Measurements from ENCODE around the gene GFRA1.
"Not testable (repeated sequence)": the region's sequence is repeated elsewhere in the genome, so short reads cannot be mapped to it uniquely, and the experiment has no call there.

The GFRA1 gene

DNA sequence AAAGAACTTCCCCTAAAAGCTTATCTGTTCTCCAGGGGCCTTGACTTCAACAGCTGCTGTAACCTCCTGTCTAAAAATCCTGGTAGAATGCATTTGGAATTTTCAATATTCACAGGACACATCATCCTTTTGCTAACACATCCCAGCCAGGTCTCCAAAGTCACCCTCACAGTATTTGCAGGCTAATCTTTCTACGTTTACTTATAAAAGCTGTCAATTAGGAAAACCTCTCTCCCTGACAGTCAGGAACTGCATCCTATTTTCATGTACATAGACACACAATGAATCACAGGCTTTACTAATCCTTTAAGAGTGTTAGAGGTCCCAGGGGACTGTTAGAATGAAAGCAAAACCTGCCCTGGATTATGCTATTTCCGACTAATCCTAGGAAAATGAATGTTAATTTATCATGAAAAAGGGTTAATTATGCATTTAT lies 102.2 kb downstream of the GFRA1 start:
- Histone ChIP-seq H3K4me3 (no peak overlapping the region), H3K27ac (no peak overlapping the region)

DNA sequence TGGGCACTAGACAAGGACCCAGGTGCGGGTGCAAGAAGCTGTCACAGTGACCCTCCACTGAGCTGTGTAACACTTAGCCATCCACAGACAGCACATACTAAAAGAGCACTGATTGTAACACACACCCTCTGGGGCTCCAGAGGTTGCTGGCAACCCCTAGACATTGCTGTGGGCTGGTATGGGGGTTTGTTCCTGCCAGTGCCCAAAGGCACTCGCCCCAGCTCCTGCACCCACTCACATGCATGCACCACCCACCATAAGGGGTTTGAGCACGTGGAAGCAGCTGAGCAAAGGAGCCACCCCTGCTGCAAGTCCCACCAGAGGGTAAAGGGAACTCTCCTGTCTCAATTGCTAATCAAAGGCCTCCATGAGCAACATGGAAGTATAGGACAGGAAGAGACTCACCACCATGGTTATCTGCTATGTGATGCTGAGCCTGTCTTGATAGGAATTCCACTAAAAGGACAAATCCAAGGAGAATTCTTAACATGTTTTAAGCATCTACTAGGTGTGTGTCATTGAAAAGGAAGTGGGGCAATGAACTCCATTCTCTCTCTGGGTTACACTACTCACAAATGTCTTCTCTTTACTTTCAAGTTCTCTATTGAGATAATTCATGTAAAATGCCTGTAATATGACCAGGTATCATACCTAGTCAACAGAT lies 103.1 kb downstream of the GFRA1 start:
- H3K27ac ChIP-seq: no peak overlapping the region
- no peak overlapping the region for H3K4me3 ChIP-seq

DNA sequence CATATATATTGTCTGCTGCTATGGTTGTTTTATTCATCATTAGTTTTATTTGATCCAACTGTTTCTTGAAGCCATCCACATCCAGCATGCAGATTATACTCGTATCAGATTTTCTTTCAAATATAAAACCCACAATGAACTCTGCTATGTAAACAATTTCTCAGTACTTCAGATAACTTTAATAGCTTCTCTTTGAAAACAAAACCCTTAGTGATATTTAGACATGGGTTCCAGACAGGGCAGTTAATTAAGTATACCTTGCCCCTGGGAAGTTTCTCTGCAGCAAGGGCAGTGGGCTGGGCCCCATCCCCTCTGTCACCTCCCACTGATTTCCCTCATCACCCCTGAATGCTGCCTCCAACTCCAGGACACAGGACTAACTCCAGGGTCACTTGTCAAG lies 104.3 kb downstream of the GFRA1 start:
- Histone ChIP-seq H3K4me3 (no peak overlapping the region), H3K27ac (no peak overlapping the region)

DNA sequence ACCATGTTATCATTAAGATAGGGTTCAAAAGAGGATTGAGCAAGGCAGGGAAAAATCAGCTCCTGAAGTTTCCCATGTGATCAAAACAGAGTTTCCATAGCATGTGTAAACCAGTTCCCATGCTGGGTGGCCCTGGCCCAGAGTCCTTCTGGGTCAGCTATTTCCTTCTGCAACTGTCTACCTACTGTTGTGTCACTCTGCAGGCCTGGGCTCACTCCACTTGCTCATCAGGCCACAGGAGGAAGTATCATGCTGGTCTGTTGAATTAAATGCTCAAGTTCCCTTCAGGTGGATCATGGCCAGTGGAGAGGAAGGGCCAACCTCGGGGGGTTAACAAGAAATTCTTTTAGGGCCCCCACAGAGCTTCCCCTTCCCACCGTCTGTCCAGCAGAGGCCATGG lies 104.7 kb downstream of the GFRA1 start:
- no peak overlapping the region for H3K4me3 ChIP-seq
- H3K27ac ChIP-seq: no peak overlapping the region

DNA sequence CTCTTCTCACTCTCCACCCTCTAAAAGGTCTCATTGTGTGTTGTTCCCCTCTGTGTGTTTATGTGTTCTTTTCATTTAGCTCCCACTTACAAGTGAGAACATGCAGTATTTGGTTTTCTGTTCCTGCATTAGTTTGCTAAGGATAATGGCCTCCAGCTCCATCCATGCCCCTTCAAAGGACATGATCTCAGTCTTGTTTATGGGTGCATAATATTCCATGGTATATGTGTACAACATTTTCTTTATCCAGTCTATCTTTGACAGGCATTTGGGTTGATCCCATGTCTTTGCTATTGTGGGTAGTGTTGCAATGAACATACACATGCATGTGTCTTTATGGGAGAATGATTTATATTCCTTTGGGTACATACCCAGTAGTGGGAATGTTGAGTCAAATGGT lies 107.1 kb downstream of the GFRA1 start:
- H3K27ac ChIP-seq, H3K4me3 ChIP-seq: not testable (repeated sequence)

DNA sequence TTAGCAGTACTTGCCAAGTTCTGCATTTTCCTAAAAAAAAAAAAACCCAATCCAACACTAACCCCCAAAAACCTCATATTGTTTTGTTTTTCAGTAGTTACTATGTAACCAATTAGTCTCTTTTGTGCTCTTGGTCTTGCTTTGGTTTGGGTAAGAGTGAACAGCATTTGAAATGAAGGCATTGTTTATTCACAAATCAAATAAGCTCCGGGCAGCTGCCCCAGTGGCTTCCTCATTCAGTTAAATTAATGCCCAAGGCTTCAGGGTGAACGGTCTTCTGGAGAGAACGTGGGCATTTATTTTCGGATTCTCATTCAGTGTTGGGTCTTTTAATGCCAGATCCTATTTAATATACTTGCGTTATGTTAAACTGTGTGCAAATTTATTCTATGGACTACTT lies 108.7 kb downstream of the GFRA1 start:
- no peak overlapping the region for H3K4me3 ChIP-seq
- no peak overlapping the region for H3K27ac ChIP-seq

DNA sequence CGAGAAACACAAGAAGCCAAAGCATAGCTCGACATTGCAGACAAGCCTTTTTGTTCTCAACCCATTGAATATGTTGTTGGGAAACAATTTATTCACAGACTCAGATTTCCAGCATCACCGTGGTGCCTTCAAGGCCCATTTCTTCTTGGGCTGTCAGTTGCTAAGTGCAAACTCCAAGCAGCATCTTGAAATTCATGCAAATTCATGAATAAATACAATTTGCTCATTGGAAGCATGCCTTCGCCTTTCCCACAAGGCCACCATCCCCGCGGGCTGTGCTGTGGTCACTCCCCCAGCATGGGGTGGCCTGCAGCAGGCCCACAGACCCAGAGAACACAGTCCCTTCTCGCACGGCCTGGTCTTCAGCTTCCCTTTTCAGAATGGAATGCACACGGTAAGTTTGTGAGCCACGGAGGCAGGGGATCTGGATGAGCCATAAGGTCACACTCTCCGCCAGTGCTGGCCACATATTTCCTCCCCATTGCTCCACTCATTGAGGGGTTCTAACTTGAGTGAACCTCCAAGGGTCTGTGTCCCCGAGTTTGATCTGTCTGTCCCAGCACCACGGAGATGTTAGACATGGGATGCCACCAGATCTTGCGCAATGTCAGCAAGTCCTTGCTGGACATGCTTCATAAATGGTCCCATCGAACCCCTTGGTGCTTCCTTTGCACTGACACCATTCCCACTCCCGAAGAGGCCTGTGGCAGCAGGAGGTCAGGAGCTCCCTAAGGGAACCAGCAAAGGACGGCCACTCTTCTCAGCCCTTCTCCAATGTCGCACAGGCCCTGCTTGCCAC lies 109.5 kb downstream of the GFRA1 start:
- Histone ChIP-seq H3K27ac (no peak overlapping the region), H3K4me3 (no peak overlapping the region)

DNA sequence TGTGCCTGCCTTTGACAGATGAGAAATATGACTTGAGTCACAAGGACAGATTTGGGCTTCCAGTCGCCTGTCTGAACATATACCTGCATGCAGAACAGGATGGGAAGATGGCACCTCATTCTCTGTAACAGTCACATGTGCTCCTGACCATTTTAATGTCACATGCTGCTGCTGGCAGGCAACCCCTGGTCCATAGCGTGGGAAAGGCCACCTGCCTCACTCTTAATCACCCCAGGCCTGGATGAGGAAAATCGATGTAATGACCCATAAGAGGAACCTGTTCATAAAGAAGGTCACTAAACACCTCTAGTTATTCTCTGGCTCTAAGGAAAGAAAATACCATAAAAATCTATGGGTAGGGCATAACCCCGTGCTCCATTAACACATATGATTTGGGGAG lies 110.2 kb downstream of the GFRA1 start:
- H3K4me3 ChIP-seq: no peak overlapping the region
- H3K27ac ChIP-seq: no peak overlapping the region

DNA sequence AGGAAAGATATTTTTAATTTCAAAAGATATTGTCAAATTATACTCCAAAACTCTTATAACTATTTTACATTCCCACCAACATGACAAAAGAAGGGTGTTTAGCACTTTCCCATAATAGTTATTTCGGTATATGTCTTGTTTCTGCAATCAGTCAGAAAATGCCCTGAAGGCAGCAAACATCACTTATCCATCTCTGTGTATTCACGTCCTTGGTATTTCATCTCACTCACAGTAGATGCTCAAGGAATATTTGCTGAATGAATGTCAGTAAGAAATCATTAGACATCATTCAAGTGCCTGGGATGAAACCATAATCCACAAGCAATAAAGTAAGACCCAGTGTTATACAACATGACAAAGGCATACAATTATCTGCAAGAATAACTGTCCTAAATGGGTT lies 112.7 kb downstream of the GFRA1 start:
- H3K4me3 ChIP-seq: no peak overlapping the region
- no peak overlapping the region for H3K27ac ChIP-seq

DNA sequence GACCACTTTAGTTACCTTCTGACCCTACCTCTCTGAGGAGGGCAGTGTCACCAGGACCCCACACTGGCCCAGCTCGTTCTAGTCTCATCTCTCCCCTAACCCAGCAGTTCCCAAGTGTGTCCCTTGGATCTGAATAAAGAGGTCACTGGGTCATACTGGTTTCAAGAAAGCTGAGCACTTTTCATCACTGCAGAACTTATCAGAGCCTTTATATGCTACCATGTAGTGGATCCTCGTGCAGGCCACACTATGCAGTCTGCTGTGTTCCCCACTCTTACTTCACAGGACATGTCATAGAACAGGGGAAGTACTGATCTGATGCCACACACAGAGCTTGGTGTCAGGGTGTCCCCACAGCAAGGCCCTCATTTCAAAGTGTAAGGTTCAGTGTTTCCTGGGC lies 113.8 kb downstream of the GFRA1 start:
- H3K4me3 ChIP-seq: no peak overlapping the region
- no peak overlapping the region for H3K27ac ChIP-seq

DNA sequence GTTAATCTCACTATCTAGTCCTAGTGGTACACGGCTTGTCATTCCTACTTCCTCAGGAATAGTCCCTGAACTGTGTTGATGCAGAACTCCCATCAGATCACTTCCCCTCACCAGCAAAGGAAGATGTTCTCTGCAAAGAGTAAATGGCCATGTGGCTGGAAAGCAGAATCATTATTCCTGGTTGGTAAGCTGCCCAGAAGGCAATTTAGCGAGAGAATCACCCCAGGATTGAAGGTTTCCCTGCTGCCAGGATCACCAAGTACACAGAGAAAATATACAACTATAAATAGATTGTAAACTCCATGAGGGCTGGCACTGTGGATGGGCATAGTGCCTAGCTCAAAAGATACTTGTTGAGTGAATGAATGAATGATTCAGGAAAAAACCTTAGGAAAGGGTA lies 115.0 kb downstream of the GFRA1 start:
- H3K4me3 ChIP-seq: no peak overlapping the region
- H3K27ac ChIP-seq: no peak overlapping the region

DNA sequence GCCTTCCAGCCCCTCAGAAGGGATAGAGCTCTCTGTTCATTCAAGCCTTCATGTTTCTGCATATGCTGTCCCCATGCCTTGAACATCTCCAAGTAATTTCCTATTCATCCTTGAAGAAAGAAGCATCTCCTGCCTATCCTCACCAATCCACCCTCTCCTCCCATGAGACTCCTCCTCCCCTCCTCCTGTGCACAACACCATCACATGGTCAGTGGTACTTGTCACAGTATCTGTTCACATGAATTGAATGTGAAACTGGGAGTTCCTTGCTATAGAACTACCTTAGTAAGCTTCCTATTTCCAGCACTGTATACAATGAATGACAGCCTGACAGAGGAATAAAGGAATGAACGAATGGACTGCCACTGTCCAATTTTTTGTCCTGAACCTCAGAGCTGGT lies 115.5 kb downstream of the GFRA1 start:
- no peak overlapping the region for H3K4me3 ChIP-seq
- no peak overlapping the region for H3K27ac ChIP-seq

DNA sequence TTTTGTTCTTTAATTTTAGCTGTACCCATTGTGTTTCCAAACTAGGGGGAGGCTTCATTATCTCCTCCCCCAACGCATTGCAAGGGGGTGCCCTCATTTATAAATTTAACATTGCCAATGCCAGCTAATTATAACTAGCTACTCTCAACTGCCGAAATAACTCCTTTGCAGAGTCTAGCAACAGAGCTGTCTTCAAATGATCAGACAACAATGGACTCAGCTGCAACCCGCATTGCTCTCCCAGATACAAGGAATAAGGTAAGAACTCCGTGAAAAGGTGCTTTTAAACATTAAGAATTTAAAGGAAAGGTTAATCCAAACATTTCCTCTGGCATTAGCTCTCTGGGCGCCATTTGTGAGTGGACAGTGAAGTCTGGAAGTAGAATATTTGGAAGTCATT lies 116.2 kb downstream of the GFRA1 start:
- no peak overlapping the region for H3K4me3 ChIP-seq
- no peak overlapping the region for H3K27ac ChIP-seq

DNA sequence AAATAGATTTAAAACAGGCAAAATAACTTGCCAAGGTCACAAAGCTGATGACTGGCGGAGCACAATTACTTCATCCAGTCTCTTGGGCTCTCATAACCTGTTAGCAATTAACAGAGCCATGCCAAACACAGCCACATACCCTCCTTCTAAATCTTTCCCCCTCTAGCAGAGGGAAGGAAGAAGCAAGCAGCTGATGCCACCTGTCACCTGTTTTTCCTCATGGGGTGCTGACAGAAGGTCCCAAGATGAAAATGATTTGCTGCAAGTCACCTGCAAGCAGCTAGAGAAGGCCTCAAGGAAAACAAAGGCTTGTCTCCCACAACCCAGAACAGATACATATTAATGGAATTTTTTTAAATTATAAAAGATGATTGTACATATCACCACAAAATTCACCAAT lies 117.8 kb downstream of the GFRA1 start:
- Histone ChIP-seq H3K27ac (no peak overlapping the region), H3K4me3 (no peak overlapping the region)

DNA sequence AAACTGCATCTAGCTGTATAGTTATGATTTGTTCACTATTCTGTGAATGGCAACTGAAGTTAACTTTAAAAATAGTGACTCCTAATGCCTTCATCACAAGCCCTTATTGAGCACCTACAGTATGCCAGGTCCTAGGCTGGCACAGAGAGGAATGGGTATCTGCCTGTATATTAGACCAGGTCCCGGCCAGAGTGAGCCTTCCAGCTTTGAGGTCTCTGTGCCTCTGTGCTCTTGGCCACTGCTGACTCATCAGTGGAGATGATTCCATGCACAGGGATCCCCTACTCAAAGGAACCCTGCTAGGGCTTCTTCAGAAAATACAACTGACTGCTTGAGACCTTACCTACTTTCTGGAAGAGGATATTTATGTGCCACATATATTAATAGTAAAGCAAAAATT lies 118.4 kb downstream of the GFRA1 start:
- H3K27ac ChIP-seq: no peak overlapping the region
- H3K4me3 ChIP-seq: no peak overlapping the region

DNA sequence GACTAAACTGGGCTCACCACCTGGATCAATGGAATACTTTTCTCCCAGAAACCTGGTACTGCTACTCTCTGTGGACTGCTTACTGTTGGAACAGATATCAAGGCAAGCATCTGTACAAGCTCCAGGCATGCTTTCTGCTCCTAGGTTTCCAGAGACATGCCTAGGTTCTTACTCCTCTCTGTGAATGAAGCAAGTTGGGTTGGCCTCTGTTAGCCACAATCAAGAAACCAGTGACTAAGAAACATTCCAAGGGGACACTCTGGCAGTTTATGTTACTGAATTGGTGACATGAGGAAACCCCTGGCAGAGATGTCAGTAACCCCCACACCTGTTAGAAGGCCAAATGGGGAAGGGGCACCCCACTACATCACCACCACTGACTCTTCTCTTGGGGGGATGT lies 121.9 kb downstream of the GFRA1 start:
- H3K27ac ChIP-seq: no peak overlapping the region
- H3K4me3 ChIP-seq: no peak overlapping the region

DNA sequence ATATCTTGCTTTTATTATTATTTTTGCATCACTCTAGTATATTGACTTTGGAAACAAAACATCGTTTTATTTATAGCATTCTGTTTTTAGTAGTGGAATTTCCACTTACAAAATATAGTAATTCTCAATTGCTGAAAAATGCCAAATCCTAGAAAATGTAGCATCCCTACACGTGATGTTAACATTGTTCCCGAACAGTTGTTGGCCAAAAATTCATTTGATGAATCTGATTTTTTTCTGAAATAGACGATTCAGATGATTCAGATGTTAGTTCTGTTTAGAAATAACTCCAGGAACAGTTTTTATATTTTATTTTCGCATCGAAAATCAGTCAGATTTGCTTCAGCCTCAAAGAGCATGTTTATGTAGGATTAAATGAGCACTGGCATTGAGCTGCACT lies 122.4 kb downstream of the GFRA1 start:
- H3K4me3 ChIP-seq: no peak overlapping the region
- no peak overlapping the region for H3K27ac ChIP-seq

DNA sequence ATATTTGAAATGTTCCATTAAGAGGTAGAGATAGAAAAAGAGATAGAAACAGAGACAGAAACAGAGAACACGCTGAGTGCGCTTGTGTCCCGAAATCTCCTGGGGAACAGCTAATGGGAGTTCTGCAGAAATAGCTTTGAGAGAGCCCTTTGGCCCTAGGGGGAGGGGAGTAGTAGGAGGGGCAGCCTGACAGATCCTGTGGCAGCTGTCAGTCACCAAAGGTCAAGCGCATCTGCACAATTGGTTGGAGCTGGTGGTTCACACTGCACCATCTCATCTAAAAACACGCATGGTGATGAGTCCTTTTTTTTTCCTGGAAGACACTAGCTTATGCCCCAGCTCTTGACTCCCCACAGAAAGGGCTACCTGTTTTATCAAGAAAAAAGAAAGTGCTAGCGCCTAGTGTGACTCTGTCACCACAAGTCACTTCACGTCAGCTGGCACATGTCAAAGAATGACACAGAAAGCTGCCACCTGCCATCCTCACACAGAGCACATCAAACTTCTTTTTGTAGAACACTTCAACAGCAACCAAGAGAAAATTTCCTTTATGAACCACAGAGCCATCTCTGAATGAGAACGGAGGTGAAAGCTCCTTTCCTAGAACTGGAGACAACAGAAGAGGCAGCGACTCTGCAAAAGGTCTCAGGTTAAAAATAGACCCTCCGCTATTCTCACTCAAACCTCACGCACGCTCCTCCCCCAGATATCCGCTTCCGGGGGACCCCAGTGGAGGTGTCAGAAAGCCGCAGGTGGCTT lies 125.7 kb downstream of the GFRA1 start:
- Histone ChIP-seq H3K4me3 (no peak overlapping the region), H3K27ac (no peak overlapping the region)

DNA sequence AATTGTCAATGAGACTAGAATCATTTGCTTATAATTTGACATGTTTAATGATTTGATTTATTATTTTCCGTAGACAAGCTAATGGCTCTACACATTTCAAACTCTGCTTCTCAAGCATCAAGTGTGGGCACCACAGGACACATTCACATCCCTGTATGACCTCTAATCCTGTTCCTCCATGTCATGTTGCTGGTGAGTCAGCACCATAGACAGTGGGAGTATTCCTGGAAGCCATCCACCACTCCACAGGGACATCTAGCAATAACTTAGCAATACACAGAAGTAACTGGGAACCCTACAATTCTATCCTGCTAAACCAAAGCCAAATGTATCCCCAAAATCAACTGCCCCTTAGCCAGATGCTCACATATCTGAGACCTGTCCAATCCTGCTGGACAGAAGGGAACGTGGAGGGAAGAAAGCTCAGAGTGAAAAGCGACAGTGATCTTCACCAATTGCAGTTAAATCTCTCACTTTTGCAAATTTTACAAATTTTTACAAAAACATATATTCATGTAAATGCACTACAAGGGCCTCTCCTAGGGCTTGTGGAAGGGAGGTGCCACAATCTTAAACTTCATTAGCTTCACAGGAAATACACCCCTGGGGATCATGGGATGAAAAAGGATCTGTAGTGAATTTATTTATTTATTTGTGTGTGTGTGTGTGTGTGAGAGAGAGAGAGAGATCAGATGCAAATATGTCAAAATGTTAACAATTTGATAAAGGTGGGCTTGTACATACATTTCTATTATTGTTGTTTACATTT lies 126.5 kb downstream of the GFRA1 start:
- H3K4me3 ChIP-seq: no peak overlapping the region

DNA sequence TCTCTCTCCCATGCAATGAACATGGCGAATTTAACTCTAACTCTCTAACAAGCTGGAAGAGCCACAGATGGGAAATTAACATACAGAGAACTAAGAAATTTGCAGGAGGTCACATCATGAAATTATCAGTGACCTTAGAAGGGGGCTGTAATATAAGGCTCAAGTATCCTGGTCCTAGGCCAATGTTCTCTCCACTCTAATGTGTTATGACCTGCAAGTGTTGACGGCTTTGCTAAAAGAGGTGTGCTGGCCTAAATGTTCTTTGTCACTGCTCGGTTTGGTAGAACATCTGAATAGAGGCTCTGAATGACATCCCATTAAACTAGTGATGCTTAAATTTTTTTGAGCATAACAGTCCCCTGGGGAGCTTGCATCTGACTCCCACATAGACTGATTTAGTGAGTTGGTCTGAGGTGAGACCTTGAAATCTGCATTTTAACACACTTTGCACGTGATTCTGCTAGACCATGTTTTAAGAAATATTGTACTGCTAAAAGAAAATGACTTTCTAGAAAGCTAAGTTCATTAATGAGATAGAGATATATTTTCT lies 129.3 kb downstream of the GFRA1 start:
- Histone ChIP-seq H3K27ac (no peak overlapping the region), H3K4me3 (no peak overlapping the region)

More for the DNA sequence above, 126.5 kb downstream of the GFRA1 start:
- no peak overlapping the region for H3K27ac ChIP-seq

All from skin epidermis (tissue), 12 donors.